Psoas muscle (tissue), 8 donors: ENCODE data around the gene RAB23. TPM values are rescaled to one million over a fixed set of nuclear protein-coding genes. Genes with fewer than 3 reads are reported as not detected.
"Not testable (repeated sequence)": the region's sequence is repeated elsewhere in the genome, so short reads cannot be mapped to it uniquely, and the experiment has no call there.

Experiments used
- ATAC-seq, 4 donors: fragments of 200-7000 bp; cut with Tn5 transposase; one replicate each; pipeline ENCODE4 v1.9.1; 2020; ENCODE audit warnings: moderate library complexity in 3 of 4, mild to moderate bottlenecking in 2 of 4
- DNase-seq, 2 donors: peaks; one replicate each; pipeline ENCODE4 v3.0.0-alpha.2; 2020
- H3K27ac ChIP-seq: fragments of 200-600 bp; one replicate; pipeline ENCODE4 v1.8.0; 2022
- H3K27me3 ChIP-seq, 3 donors: fragments of 200-600 bp in 1 of 3; one replicate each; pipeline versions ENCODE4 v1.6.1 to v1.8.0; 2013 to 2022; ENCODE audit warnings: low read length in 2 of 3, mild to moderate bottlenecking in 2 of 3, moderate library complexity in 1 of 3; ENCODE audit not compliant: insufficient read depth in 3 of 3
- H3K36me3 ChIP-seq, 2 donors: fragments of 200-600 bp in 1 of 2; one replicate each; pipeline versions ENCODE4 v1.6.1 to v1.8.0; 2013 to 2022; ENCODE audit warnings: low read depth in 1 of 2, mild to moderate bottlenecking in 1 of 2, moderate library complexity in 1 of 2; ENCODE audit not compliant: insufficient read depth in 1 of 2
- H3K4me1 ChIP-seq: fragments of 200-600 bp; one replicate; pipeline ENCODE4 v1.8.0; 2022
- H3K4me3 ChIP-seq: fragments of 200-600 bp; one replicate; pipeline ENCODE4 v1.8.0; 2022; ENCODE audit warnings: mild to moderate bottlenecking
- H3K9me3 ChIP-seq: fragments of 200-600 bp; one replicate; pipeline ENCODE4 v1.8.0; 2022
- CTCF ChIP-seq: fragments of 200-600 bp; IDR thresholded peaks from one replicate; pipeline ENCODE4 v1.8.0; 2022; ENCODE audit warnings: antibody characterized with exemption
- WGBS, 3 donors: extraction: QIAGEN DNeasy Blood & Tissue Kit; methylation state at CpG; one replicate each; pipeline versions ENCODE4 v1.1.6 to v1.1.7; 2013; 5-methylcytosine and 5-hydroxymethylcytosine counted together
- intact Hi-C, 2 donors: fragments of 100-400 bp; cut with DNase I; formaldehyde crosslinking; loops; one replicate each; pipeline versions ENCODE4 v1.11.0 to v1.14.2; 2022
- polyA plus RNA-seq, 3 donors: library from polyadenylated mRNA; stranded (reverse); fragments of 200-250 nt; gene quantifications; one replicate each; pipeline ENCODE4 v1.2.3, GENCODE V29; 2013
- total RNA-seq, 4 donors: library from RNA; stranded (reverse); fragmentation: NEBNext Ultra II Directional in 2 of 4; extraction: Animal tissue kit (Norgen Biotek cat#: 25700) in 2 of 4; gene quantifications; one replicate each; pipeline versions ENCODE4 v1.2.1 to v1.2.4, GENCODE V29; 2021 to 2023
- donor health status: healthy with polysubstance abuse.
- donor health status: DM: no; HTN: no; CAD: no; lungs with moderate emphysema.
- donor health status: Bipolar disorder and iron deficiency.
- donor health status: healthy.
- donor health status: DM: yes; HTN: yes; CAD: no.
- donor health status: DM: no; HTN: no; CAD: no.
- donor health status: DM: no; HTN: no; CAD: no.
- donor health status: DM: yes; HTN: yes; CAD: no.

The RAB23 gene
- total and polyA plus RNA-seq, 7 donors, result 3.9 to 14.1 (median 5.9) TPM

- H3K27me3 ChIP-seq, result no peaks in the 10 kb centered on the region
- intact Hi-C loops, result no loop called here
- WGBS, 3 donors, result 83 to 87% (median 84%) methylated on average over 2 of the region's 2 CpGs
- peaks cover 6% of the 10 kb centered on the region for H3K4me1 ChIP-seq
- no peaks in the 10 kb centered on the region for H3K9me3 ChIP-seq
- no peak for TF ChIP-seq CTCF
- no peak for ATAC-seq
- H3K36me3 ChIP-seq, result no peaks in the 10 kb centered on the region
- H3K27ac ChIP-seq, result no peak overlapping the region
- no peak overlapping the region for H3K4me3 ChIP-seq
- DNase-seq, result no peak
Measured at GRCh38 chr6:57248311-57248895, 26.3 kb upstream of the RAB23 start.

GRCh38 chr6:57247603-57248002, 25.5 kb upstream of the RAB23 start:
- no peak overlapping the region for H3K27ac ChIP-seq
- intact Hi-C loops, result no loop called here
- no peak for ATAC-seq

GRCh38 chr6:57246307-57246706, 24.2 kb upstream of the RAB23 start:
- TF ChIP-seq CTCF, result no peak
- Histone ChIP-seq H3K9me3 (no peaks in the 10 kb centered on the region), H3K27me3 (no peaks in the 10 kb centered on the region), H3K27ac (no peak overlapping the region), H3K36me3 (no peaks in the 10 kb centered on the region), H3K4me3 (no peak overlapping the region), H3K4me1 (no peaks in the 10 kb centered on the region)
- DNase-seq (no peak), ATAC-seq (no peak)
- intact Hi-C loops, result no loop called here
- 83 to 88% (median 84%) methylated on average over 6 of the region's 6 CpGs for WGBS, 3 donors

More at GRCh38 chr6:57247603-57248002, 25.5 kb upstream of the RAB23 start:
- DNase-seq, result no peak
- Histone ChIP-seq H3K9me3 (no peaks in the 10 kb centered on the region), H3K4me1 (peaks cover 5% of the 10 kb centered on the region), H3K27me3 (no peaks in the 10 kb centered on the region), H3K36me3 (no peaks in the 10 kb centered on the region), H3K4me3 (no peak overlapping the region)
- TF ChIP-seq CTCF, result no peak

GRCh38 chr6:57243954-57244353, 21.8 kb upstream of the RAB23 start:
- Histone ChIP-seq H3K9me3 (no peaks in the 10 kb centered on the region), H3K4me3 (no peak overlapping the region), H3K27ac (no peak overlapping the region), H3K27me3 (no peaks in the 10 kb centered on the region), H3K36me3 (no peaks in the 10 kb centered on the region), H3K4me1 (no peaks in the 10 kb centered on the region)
- 87 to 91% (median 88%) methylated on average over 7 of the region's 7 CpGs for WGBS, 3 donors
- TF ChIP-seq CTCF, result no peak
- DNase-seq (no peak), ATAC-seq (no peak)
- intact Hi-C loops, result no loop called here

- H3K36me3 ChIP-seq, H3K9me3 ChIP-seq, H3K4me3 ChIP-seq, ATAC-seq, intact Hi-C loops, H3K4me1 ChIP-seq, DNase-seq, H3K27ac ChIP-seq, H3K27me3 ChIP-seq: not testable (repeated sequence)
- 96 to 97% (median 97%) methylated on average over 13 of the region's 13 CpGs for WGBS, 3 donors
Measured at GRCh38 chr6:57243526-57243925, 21.4 kb upstream of the RAB23 start.
